ENCODE results near the gene IL1RN.

The IL1RN gene

DNA sequence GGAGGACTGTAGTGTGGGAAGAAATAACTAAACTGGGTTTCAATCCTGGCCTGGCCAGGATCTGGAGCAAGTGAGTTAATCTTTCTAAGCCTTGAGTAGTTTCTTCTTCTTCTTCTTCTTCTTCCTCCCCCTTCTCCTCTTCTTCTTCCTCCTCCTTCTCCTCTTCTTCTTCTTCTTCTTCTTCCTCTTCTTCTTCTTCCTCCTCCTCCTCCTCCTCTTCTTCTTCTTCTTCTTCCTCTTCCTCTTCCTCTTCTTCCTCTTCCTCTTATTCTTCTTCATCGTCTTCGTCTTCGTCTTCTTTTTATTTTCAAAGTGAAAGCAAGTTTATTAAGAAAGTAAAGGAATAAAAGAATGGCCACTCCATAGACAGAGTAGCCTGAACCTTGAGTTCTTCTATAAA is 6.5 kb upstream of the IL1RN start:
- H3K4me3 ChIP-seq (ENCODE audit: low read depth, low read length), result no peak overlapping the region
- no peak for TF ChIP-seq CTCF (IDR thresholded peaks at IDR 0.05; ENCODE audit: borderline replicate concordance, insufficient read depth, low read depth, low read length)

DNA sequence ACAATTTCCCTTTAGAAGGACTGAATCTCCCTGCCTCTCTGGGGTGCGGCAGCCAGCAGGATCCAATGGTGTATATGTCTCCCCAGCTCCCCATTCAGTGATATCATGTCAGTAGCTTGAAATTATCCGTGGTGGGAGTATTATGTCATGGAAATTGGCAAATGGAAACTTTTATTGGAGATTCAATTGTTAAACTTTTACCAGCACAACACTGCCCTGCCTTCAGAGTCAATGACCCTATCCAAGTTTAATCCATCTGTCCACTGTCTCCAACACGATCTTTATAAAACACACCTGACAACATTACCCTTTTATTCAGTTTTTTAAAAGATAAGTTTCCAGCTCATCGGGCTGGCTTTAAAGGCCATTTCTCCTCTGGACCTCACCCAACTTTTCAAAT is 5.0 kb upstream of the IL1RN start:
- TF ChIP-seq CTCF (IDR thresholded peaks at IDR 0.05; ENCODE audit: borderline replicate concordance, insufficient read depth, low read depth, low read length), result no peak
- no peak overlapping the region for H3K4me3 ChIP-seq (ENCODE audit: low read depth, low read length)

DNA sequence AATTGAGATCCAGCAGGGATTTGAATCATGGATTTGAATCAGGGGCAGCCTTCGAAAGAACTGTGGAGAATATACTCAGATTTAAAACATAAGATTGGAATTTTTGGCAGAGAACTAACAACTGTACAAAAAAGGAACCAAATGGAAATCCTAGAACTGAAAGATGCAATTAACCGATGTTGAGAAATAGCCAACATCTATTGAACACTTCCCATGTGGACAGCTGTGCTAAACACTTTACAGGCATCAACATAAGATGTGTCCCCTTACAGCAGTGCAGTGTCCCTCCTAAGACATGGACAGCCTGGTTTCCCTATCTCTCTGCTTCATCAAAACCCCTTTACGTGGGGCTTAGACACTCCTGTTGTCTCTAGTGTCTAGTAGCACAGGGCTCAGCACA is 3.7 kb upstream of the IL1RN start:
- TF ChIP-seq CTCF (IDR thresholded peaks at IDR 0.05; ENCODE audit: borderline replicate concordance, insufficient read depth, low read depth, low read length), result no peak
- no peak overlapping the region for H3K4me3 ChIP-seq (ENCODE audit: low read depth, low read length)

GRCh38 chr2:113124181-113124961 is 3.0 kb upstream of the IL1RN start:
- H3K4me3 ChIP-seq (ENCODE audit: low read depth, low read length), result no peak overlapping the region
- TF ChIP-seq CTCF (IDR thresholded peaks at IDR 0.05; ENCODE audit: borderline replicate concordance, insufficient read depth, low read depth, low read length), result no peak

DNA sequence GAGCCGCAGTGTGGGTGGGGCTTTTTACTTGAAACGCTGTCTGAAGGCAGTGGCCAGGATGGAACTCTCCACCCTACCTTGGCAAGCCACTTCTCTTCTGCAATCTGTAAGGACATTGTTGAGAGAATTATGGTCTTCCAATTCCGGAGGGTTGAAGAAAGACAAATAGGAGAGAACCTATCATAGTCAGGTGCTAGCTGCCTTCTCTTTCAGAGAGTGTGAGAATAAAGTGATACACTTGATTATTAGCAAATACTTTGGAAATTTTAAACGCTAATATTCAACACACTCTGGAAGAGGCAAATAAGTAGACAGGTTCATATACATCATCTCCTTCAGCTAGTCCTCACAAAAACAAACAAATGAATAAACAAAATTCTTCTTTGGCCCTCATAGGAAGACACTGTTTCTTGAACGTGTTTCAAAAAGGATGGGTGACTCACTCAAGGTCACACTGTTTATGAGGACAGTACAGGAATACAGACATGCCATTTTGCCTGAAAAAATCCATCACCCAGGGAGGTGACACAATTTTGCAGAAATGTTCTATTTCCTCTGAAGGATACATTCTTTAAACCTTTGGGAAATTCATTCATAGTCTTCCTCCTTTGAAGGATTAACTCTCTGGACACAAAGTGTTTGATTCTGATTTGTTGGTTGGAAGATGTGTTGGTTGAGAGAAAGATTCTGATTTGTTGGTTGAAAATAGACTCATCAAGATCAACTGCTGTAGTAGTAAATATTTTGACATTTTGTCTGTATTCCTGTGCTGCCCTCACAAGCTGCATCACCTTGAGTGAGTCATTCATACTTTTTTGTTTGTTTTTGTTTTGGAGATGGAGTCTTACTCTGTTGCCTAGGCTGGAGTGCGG is 2.2 kb upstream of the IL1RN start:
- no peak overlapping the region for H3K4me3 ChIP-seq (ENCODE audit: low read depth, low read length)
- TF ChIP-seq CTCF (IDR thresholded peaks at IDR 0.05; ENCODE audit: borderline replicate concordance, insufficient read depth, low read depth, low read length), result no peak

DNA sequence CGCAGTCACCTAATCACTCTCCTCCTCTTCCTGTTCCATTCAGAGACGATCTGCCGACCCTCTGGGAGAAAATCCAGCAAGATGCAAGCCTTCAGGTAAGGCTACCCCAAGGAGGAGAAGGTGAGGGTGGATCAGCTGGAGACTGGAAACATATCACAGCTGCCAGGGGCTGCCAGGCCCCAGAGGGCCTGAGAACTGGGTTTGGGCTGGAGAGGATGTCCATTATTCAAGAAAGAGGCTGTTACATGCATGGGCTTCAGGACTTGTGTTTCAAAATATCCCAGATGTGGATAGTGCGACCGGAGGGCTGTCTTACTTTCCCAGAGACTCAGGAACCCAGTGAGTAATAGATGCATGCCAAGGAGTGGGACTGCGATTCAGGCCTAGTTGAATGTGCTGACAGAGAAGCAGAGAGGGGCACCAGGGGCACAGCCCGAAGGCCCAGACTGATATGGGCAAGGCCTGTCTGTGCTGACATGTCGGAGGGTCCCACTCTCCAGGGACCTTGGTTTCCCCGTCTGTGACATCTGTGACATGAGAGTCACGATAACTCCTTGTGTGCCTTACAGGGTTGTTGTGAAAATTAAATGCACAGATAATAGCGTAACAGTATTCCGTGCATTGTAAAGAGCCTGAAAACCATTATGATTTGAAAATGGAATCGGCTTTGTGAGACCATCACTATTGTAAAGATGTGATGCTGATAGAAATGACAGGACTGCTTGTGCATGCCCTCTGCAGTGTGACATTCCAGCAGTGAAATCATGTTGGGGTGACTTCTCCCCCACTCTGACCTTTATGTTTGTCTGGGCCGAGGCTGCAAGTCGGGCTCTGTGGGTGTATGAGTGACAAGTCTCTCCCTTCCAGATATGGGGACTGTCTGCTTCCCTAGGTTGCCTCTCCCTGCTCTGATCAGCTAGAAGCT is 510 bp downstream of the IL1RN start:
- no peak overlapping the region for H3K4me3 ChIP-seq (ENCODE audit: low read depth, low read length)
- no peak for TF ChIP-seq CTCF (IDR thresholded peaks at IDR 0.05; ENCODE audit: borderline replicate concordance, insufficient read depth, low read depth, low read length)

All from GM12875 (cell line).